GM19397 (cell line): Measurements from ENCODE around the gene VPS45.
"Not testable (repeated sequence)": the region's sequence is repeated elsewhere in the genome, so short reads cannot be mapped to it uniquely, and the experiment has no call there.

Experiments
- ATAC-seq: cut with Tn5 transposase; IDR thresholded peaks from one replicate; pipeline ENCODE4 v1.9.1; 2021; ENCODE audit warnings: mild to moderate bottlenecking, moderate library complexity; ENCODE audit not compliant: unreplicated experiment

Gene VPS45

GRCh38 chr1:150185481-150185880 lies 117.9 kb downstream of the VPS45 start:
- no peak for ATAC-seq

GRCh38 chr1:150186438-150186788 lies 118.8 kb downstream of the VPS45 start:
- not testable (repeated sequence) for ATAC-seq

GRCh38 chr1:150186789-150187559 lies 119.4 kb downstream of the VPS45 start:
- no peak for ATAC-seq

- no peak for ATAC-seq
These were observed 120.0 kb downstream of the VPS45 start for GRCh38 chr1:150187560-150187931.

- no peak for ATAC-seq
These were observed 124.4 kb downstream of the VPS45 start for GRCh38 chr1:150192012-150192411.

GRCh38 chr1:150194381-150195031 lies 126.9 kb downstream of the VPS45 start:
- no peak for ATAC-seq
